Liver (tissue), 9 donors: ENCODE results near the gene CMIP. TPM values are rescaled to one million over a fixed set of nuclear protein-coding genes. Genes with fewer than 3 reads are reported as not detected.

Experiments used
- DNase-seq: peaks from one replicate; pipeline ENCODE4 v3.0.0-alpha.2; 2017; ENCODE audit warnings: low spot score
- H3K27ac ChIP-seq, 2 donors: one replicate each; pipeline ENCODE4 v1.7.0; 2013; ENCODE audit warnings: inconsistent platforms in 2 of 2, low read length in 2 of 2, control low read depth in 1 of 2, low read depth in 1 of 2, mild to moderate bottlenecking in 1 of 2
- H3K27me3 ChIP-seq, 4 donors: one replicate each; pipeline versions ENCODE4 v1.6.1 to v1.7.0; 2013; ENCODE audit warnings: low read length in 3 of 4, inconsistent platforms in 1 of 4, mild to moderate bottlenecking in 1 of 4, moderate library complexity in 1 of 4; ENCODE audit not compliant: control insufficient read depth in 4 of 4, insufficient read depth in 4 of 4
- H3K36me3 ChIP-seq, 4 donors: one replicate each; pipeline versions ENCODE4 v1.6.1 to v1.7.0; 2013; ENCODE audit warnings: low read length in 3 of 4, mild to moderate bottlenecking in 3 of 4, low read depth in 1 of 4, moderate library complexity in 1 of 4; ENCODE audit not compliant: control insufficient read depth in 4 of 4, insufficient read depth in 3 of 4
- H3K4me1 ChIP-seq, 4 donors: one replicate each; pipeline versions ENCODE4 v1.6.1 to v1.7.0; 2013; ENCODE audit warnings: low read length in 3 of 4, mild to moderate bottlenecking in 3 of 4, moderate library complexity in 1 of 4; ENCODE audit not compliant: control insufficient read depth in 4 of 4, insufficient read depth in 4 of 4
- H3K4me3 ChIP-seq, 3 donors: one replicate each; pipeline versions ENCODE4 v1.6.1 to v1.7.0; 2013; ENCODE audit warnings: low read length in 3 of 3, control low read depth in 1 of 3, low read depth in 1 of 3, mild to moderate bottlenecking in 1 of 3
- H3K9ac ChIP-seq, 2 donors: one replicate each; pipeline ENCODE4 v1.7.0; 2013; ENCODE audit warnings: low read length in 2 of 2, mild to moderate bottlenecking in 2 of 2, moderate library complexity in 2 of 2, control low read depth in 1 of 2, low read depth in 1 of 2
- H3K9me3 ChIP-seq, 4 donors: one replicate each; pipeline versions ENCODE4 v1.6.1 to v1.7.0; 2013; ENCODE audit warnings: low read length in 3 of 4; ENCODE audit not compliant: control insufficient read depth in 4 of 4
- CTCF ChIP-seq: fragments of 150-350 bp; IDR thresholded peaks from 2 replicates; pipeline ENCODE4 v1.5.1; 2017; ENCODE audit warnings: improper control_type of control experiment, low read depth, low read length; ENCODE audit not compliant: missing input control
- EGR1 ChIP-seq, 2 donors: IDR thresholded peaks; 2 replicates each; pipeline ENCODE4 v1.6.1; 2016 to 2018; ENCODE audit warnings: antibody characterized with exemption in 2 of 2, low read depth in 2 of 2
- FOXA1 ChIP-seq: IDR thresholded peaks from 2 replicates; pipeline ENCODE4 v1.6.1; 2016; ENCODE audit warnings: antibody characterized with exemption
- FOXA2 ChIP-seq: IDR thresholded peaks from 2 replicates; pipeline ENCODE4 v1.6.1; 2016; ENCODE audit warnings: antibody characterized with exemption
- GABPA ChIP-seq, 2 donors: IDR thresholded peaks in 1 of 2; conservative IDR thresholded peaks in 1 of 2; 2 replicates each; pipeline ENCODE4 v1.6.1; 2016; ENCODE audit warnings: antibody characterized with exemption in 2 of 2, mild to moderate bottlenecking in 1 of 2, moderate library complexity in 1 of 2
- HNF4A ChIP-seq, 2 donors: conservative IDR thresholded peaks; 2 replicates each; pipeline ENCODE4 v1.6.1; 2016; ENCODE audit warnings: antibody characterized with exemption in 2 of 2, mild to moderate bottlenecking in 2 of 2
- HNF4G ChIP-seq: IDR thresholded peaks from 2 replicates; pipeline ENCODE4 v1.6.1; 2016; ENCODE audit warnings: antibody characterized with exemption
- JUND ChIP-seq, 2 donors: IDR thresholded peaks; 2 replicates each; pipeline ENCODE4 v1.6.1; 2016; ENCODE audit warnings: antibody characterized with exemption in 2 of 2
- MAX ChIP-seq: IDR thresholded peaks from 2 replicates; pipeline ENCODE4 v1.6.1; 2016; ENCODE audit warnings: antibody characterized with exemption
- NR2F2 ChIP-seq: IDR thresholded peaks from 2 replicates; pipeline ENCODE4 v1.6.1; 2016; ENCODE audit warnings: antibody characterized with exemption
- RAD21 ChIP-seq, 2 donors: IDR thresholded peaks; 2 replicates each; pipeline ENCODE4 v1.6.1; 2016; ENCODE audit warnings: antibody characterized with exemption in 2 of 2, mild to moderate bottlenecking in 2 of 2
- REST ChIP-seq: IDR thresholded peaks from 2 replicates; pipeline ENCODE4 v1.6.1; 2016; ENCODE audit warnings: antibody characterized with exemption, mild to moderate bottlenecking
- RXRA ChIP-seq, 2 donors: IDR thresholded peaks; 2 replicates each; pipeline ENCODE4 v1.6.1; 2017 to 2018; ENCODE audit warnings: antibody characterized with exemption in 2 of 2, mild to moderate bottlenecking in 1 of 2
- SP1 ChIP-seq: IDR thresholded peaks from 2 replicates; pipeline ENCODE4 v1.6.1; 2018; ENCODE audit warnings: antibody characterized with exemption, mild to moderate bottlenecking
- TAF1 ChIP-seq: conservative IDR thresholded peaks from 2 replicates; pipeline ENCODE4 v1.6.1; 2016; ENCODE audit warnings: antibody characterized with exemption, mild to moderate bottlenecking
- YY1 ChIP-seq: IDR thresholded peaks from 2 replicates; pipeline ENCODE4 v1.6.1; 2016; ENCODE audit warnings: antibody characterized with exemption, mild to moderate bottlenecking
- ZBTB33 ChIP-seq: IDR thresholded peaks from 2 replicates; pipeline ENCODE4 v1.6.1; 2016; ENCODE audit warnings: antibody characterized with exemption
- WGBS: extraction: QIAGEN DNeasy Blood & Tissue Kit; methylation state at CpG from one replicate; pipeline ENCODE4 v1.1.7; 2013; 5-methylcytosine and 5-hydroxymethylcytosine counted together
- polyA plus RNA-seq, 2 donors: library from polyadenylated mRNA; stranded (reverse) in 1 of 2; unstranded in 1 of 2; fragments of 200-250 nt in 1 of 2; fragments of >200 nt in 1 of 2; fragmentation: Nextera tagmentation in 1 of 2; extraction: Ambion mirVana in 1 of 2; gene quantifications; one replicate each; pipeline versions ENCODE4 v1.2.1 to v1.2.3, GENCODE V29; 2013 to 2015
- total RNA-seq, 2 donors: library from RNA; depleted of rRNA; stranded (reverse); fragments of >200 nt; gene quantifications; one replicate each; pipeline ENCODE4 v1.2.3, GENCODE V29; 2014
- TF ChIP-seq, protein P1 (sequence below): IDR thresholded peaks from 2 replicates; pipeline ENCODE4 v1.6.1; 2016; ENCODE audit warnings: antibody characterized with exemption
- donor health status: healthy.
- donor health status: healthy.
- donor health status: healthy.
- donor health status: healthy.
- donor health status: healthy.

Gene CMIP
- total and polyA plus RNA-seq, 4 donors, result 1.7 to 15.6 (median 10.1) TPM

- H3K36me3 ChIP-seq, result peaks cover 0 to 2% (median 0%) of the 10 kb centered on the region in 4 donors
- no peak overlapping the region for H3K27ac ChIP-seq
- H3K4me1 ChIP-seq, result peaks cover 0 to 5% (median 1%) of the 10 kb centered on the region in 4 donors
- no peaks in the 10 kb centered on the region for H3K27me3 ChIP-seq
- WGBS, result 70% methylated on average over 5 of the region's 5 CpGs
- H3K9me3 ChIP-seq, result no peaks in the 10 kb centered on the region
- no peak overlapping the region for H3K9ac ChIP-seq
- H3K4me3 ChIP-seq, result no peak overlapping the region
- no peak for TF ChIP-seq FOXA1
- TF ChIP-seq GABPA (IDR thresholded peaks at IDR 0.05 in 1 of 2, conservative IDR thresholded peaks at IDR 0.05 in 1 of 2), result no peak
- TF ChIP-seq HNF4G, result no peak
- TF ChIP-seq, protein P1, sequence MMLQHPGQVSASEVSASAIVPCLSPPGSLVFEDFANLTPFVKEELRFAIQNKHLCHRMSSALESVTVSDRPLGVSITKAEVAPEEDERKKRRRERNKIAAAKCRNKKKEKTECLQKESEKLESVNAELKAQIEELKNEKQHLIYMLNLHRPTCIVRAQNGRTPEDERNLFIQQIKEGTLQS, result no peak
- no peak for DNase-seq
Measured at GRCh38 chr16:81520560-81521135, 76.0 kb downstream of the CMIP start.

DNA sequence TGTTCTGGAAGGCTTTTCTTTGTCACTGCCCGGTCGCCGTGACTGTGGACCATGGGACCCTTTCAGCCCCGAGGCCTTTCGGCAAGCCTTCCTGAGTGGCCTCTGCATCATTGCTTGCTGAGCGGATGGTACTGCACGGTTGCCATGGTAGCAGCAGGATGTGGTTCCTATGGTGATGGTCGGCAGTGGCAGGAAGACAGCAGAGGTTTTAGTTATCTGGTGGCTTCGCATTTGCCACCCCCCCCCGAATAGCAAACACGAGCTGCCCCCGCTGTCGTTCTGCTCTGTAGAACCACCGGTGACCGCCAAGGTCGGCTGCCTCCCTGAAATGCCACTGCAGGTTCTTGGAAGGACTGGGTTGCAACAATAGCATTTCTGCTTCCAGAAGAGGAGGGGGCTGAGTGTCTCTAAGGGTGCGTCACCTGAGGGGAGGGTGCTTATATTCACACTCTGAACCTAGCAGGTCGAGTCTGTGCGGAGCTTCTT lies 76.6 kb downstream of the CMIP start:
- no peaks in the 10 kb centered on the region for H3K27me3 ChIP-seq
- H3K9ac ChIP-seq, result no peak overlapping the region
- H3K4me1 ChIP-seq, result peaks cover 0 to 9% (median 4%) of the 10 kb centered on the region in 4 donors
- H3K27ac ChIP-seq, result no peak overlapping the region
- no peak overlapping the region for H3K4me3 ChIP-seq
- TF ChIP-seq ZBTB33 (no peak), REST (no peak), EGR1 (IDR thresholded peaks at IDR 0.05; ENCODE audit: low read depth in 2 of 2) (no peak), TAF1 (no peak), RXRA (IDR thresholded peaks at IDR 0.05) (no peak), MAX (no peak), CTCF (no peak), HNF4A (conservative IDR thresholded peaks at IDR 0.05) (no peak), FOXA2 (no peak), RAD21 (IDR thresholded peaks at IDR 0.05) (no peak), HNF4G (no peak), FOXA1 (no peak), SP1 (no peak), GABPA (IDR thresholded peaks at IDR 0.05 in 1 of 2, conservative IDR thresholded peaks at IDR 0.05 in 1 of 2) (no peak), YY1 (no peak), NR2F2 (no peak), JUND (IDR thresholded peaks at IDR 0.05) (no peak)
- TF ChIP-seq, protein P1, result no peak
- H3K36me3 ChIP-seq, result peaks cover 0 to 2% (median 0%) of the 10 kb centered on the region in 4 donors
- DNase-seq, result no peak
- H3K9me3 ChIP-seq, result no peaks in the 10 kb centered on the region
- WGBS, result 80% methylated on average over 19 of the region's 19 CpGs
